ENCODE data around the gene CALN1. TPM values are rescaled to one million over a fixed set of nuclear protein-coding genes. Genes with fewer than 3 reads are reported as not detected.

CALN1 gene
- total and polyA plus RNA-seq, 9 of the 15 experiments (the other 6 are each of a cell fraction or from before 2014, with no cell fraction given), result 1.4 to 7.5 (median 3.3) TPM

- TF ChIP-seq ZNF407 (IDR thresholded peaks at IDR 0.05; ENCODE audit: low read depth) (no peak), JUN (IDR thresholded peaks at IDR 0.05; ENCODE audit: borderline replicate concordance, low read depth, low read length) (no peak), JUN (CRISPR knock-in tag; IDR thresholded peaks at IDR 0.05; ENCODE audit: borderline replicate concordance) (no peak), CBX8 (IDR thresholded peaks at IDR 0.05; ENCODE audit: borderline replicate concordance, extremely low read depth, low read depth, low read length, poor library complexity, severe bottlenecking) (no peak), SMAD4 (CRISPR knock-in tag; conservative IDR thresholded peaks at IDR 0.05) (peak; percentile 86), ZNF347 (CRISPR knock-in tag; IDR thresholded peaks at IDR 0.05; ENCODE audit: low read depth) (no peak), NR4A1 (CRISPR knock-in tag; IDR thresholded peaks at IDR 0.05) (no peak), NR4A1 (tag; IDR thresholded peaks at IDR 0.05) (peak; percentile 70; the same call in 1 of the 2 replicates), ZNF311 (CRISPR knock-in tag; IDR thresholded peaks at IDR 0.05) (peak; percentile 99), ZNF408 (CRISPR knock-in tag; IDR thresholded peaks at IDR 0.05; ENCODE audit: low read depth) (no peak), LARP7 (IDR thresholded peaks at IDR 0.05) (no peak), RBM22 (IDR thresholded peaks at IDR 0.05; ENCODE audit: low read depth, low read length, poor library complexity, severe bottlenecking) (no peak), NCOA4 (IDR thresholded peaks at IDR 0.05; ENCODE audit: partially characterized antibody) (no peak), NR1H2 (CRISPR knock-in tag; IDR thresholded peaks at IDR 0.05) (no peak), SNIP1 (IDR thresholded peaks at IDR 0.05; ENCODE audit: low read depth) (no peak), ZNF224 (CRISPR knock-in tag; IDR thresholded peaks at IDR 0.05) (no peak), NR2C1 (IDR thresholded peaks at IDR 0.05) (no peak), NR2C1 (tag; IDR thresholded peaks at IDR 0.05) (peak; percentile 56; the same call in 1 of the 2 replicates), SAFB2 (IDR thresholded peaks at IDR 0.05; ENCODE audit: borderline replicate concordance, low read depth, low read length, severe bottlenecking) (no peak), FOSL1 (tag; conservative IDR thresholded peaks at IDR 0.05) (no peak)
These were observed 374.0 kb downstream of the CALN1 start (continued) for GRCh38 chr7:72038022-72038732.
